T-helper 2 cell treated with Interferon-gamma antibody and Interleukin-4, amounts not matched to agents 100 ng/mL and 5 ng/mL, for 36 hours (primary cell): Measurements from ENCODE around the gene KCNQ5. TPM values are rescaled to one million over a fixed set of nuclear protein-coding genes. Genes with fewer than 3 reads are reported as not detected.

ENCODE experiments used
- intact Hi-C: fragments of 100-400 bp; cut with micrococcal nuclease; formaldehyde crosslinking; loops from one replicate; pipeline ENCODE4 v1.15.1; 2023
- total RNA-seq: library from RNA; stranded (reverse); gene quantifications from 2 replicates; pipeline ENCODE4 v1.2.3, GENCODE V29; 2022

Gene KCNQ5
- total RNA-seq, 1 donor from 2014 or later, result 13.7 TPM

DNA sequence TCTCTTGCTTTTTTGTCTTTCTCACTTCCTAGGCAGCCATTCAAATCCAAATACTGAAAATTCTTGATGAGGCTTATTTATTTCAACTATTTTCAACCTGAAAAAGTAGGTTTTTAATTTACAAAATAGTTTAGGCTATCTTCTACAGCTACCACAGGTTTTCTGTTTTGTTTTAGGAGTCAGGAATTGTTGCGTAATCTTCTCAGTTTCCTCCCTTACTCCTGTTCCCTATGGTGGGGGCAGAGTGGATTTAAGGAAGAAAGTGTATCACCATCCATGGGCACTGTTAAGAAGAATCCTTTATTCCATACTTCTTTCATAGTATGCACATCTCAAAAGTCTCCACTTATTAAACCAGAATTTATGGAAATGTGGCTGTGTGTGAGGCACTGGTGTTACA is 421.0 kb downstream of the KCNQ5 start:
- intact Hi-C loops, result no loop called here

DNA sequence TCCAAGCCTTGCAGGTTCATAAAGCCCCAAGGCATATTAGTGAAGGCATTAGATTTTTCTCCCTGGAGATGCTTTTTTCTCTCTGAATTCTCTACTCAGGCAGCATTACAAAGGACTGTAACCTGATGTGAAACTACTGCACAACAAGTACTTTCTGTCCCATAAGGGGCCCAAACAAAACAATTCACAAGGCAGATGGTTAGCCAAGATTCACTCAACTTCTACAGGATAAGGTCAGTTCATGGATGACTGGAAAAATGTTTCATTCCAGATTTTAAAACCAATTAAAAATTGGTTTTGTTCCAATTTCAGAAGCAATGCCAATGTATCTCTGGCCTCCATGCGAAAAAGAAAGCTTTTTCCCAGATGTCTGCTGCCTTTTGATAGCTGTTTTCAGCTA is 421.6 kb downstream of the KCNQ5 start:
- intact Hi-C loops, result no loop called here

DNA sequence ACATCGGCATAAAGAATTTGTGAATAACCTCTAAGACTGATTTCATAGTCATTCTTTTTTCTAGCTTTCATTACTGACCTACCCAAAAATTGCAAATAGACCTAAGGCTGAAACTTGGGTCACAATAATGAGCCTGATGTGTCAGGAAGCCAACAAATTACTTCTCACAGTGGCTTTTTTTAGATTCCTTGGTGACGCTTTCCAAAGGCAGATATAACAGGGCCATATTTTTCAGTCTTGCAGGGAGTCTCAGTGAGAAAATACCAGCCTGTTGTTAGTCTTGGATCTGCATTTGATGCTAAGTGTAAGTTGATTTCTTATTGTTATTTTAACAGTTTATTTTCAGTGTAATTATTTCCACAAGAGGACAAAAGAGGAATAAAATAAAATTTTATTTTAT is 423.7 kb downstream of the KCNQ5 start:
- intact Hi-C loops, result no loop called here

DNA sequence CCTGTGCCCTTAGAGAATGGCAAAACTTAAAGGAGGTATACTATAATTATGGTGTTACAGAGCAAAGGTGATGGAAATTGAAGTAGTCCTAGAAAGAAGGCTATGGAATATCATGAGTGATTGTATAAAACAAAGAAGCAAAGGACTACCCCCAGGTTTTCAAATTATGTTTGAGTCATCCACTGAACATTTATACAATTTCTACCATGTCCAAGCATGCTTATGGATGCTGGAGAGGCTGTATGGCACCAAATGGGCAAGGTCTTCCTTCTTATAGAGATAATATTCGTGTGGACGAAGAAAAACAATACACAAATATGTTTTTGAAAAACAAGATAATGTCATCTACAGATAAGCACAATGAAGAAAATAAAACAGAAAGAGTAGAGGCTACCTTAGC is 425.9 kb downstream of the KCNQ5 start:
- intact Hi-C loops, result no loop called here

DNA sequence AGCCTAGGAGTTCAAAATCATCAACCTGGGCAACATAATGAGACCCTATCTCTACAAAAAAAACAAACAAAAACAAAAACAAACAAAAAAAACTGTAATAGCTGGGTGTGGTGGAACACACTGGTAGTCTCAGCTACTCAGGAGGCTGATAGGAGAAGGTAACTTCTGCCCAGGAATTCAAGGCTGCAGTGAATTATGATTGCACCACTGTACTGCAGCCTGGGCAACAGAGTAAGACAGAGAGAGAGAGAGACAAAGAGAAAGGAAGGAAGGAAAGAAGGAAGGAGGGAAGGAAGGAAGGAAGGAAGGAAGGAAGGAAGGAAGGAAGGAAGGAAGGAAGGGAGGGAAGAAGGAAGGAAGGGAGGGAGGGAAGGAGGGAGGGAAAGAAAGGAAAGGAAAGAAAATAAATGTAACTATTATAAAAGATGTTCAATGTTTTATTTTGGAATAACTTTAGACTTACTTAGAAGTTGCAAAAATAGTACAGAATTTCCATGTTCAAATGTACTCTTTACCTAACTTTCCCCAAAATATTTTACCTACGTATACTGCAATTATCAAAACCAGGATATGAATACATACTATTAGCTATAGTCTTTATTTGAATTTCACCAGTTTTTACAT is 428.2 kb downstream of the KCNQ5 start:
- intact Hi-C loops, result no loop called here

DNA sequence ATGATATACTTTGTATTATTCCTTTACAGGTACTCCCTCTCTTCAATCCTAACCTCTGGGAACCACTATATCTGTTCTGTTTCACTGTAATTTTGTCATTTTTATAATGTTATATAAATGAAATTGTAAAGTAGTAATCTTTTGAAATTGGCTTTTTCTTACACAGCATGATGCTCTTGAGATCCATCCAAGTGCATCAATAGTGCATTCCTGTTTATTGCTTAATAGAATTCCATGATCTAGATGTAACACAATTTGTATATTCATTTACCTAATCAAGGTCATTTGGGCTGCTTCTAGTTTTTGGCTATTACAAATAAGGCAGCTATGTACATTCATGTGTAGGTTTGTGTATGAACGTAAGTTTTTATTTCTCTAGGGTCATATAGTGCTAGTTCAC is 428.8 kb downstream of the KCNQ5 start:
- intact Hi-C loops, result no loop called here

DNA sequence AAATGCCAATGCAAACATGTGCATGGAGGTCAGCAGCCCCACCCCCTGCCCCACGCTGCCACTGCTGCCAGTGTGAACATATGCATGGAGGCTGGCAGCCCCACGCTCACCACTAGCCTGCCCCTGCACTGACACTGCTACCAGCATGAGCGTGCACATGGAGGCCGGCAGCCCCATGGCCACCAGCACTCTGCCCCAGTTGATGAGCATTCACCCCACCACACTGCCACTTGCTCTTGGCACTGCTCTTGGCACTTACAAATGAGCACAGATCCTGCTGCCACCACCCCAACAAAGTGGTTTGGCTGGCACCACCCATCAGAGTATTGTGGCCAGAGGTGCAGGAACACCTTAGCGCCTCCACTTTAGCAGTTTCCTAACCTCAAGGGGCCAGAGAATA is 429.3 kb downstream of the KCNQ5 start:
- intact Hi-C loops, result no loop called here

DNA sequence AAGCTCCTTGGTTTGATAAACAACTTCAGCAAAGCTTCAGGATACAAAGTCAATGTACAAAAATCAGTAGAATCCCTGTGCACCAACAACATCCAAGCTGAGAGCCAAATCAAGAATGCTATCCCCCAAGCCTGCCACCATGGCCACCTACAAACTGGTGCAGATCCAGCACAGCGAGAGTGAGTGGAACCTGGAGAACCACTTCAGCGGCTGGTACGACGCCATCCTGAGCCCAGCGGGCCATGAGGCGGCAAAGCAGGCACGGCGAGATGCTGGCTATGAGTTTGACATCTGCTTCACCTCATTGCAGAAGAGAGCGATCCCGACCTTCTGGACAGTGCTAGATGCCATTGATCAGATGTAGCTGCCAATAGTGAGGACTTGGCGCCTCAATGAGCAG is 433.1 kb downstream of the KCNQ5 start:
- intact Hi-C loops, result no loop called here

DNA sequence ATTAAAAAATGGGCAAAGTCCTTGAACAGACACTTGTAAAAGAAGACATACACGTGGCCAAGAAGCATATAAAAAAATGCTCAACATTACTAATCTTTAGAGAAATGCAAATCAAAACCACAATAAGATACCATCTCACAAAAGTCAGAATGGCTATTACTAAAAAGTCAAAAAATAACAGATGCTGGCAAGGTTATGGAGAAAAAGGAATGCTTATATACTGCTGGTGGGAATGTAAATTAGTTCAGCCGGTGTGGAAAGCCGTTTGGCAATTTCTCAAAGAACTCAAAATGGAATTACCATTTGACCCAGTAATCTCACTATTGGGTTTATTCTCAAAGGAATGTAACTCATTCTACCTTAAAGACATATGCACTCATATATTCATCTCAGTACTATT is 436.9 kb downstream of the KCNQ5 start:
- intact Hi-C loops, result no loop called here

DNA sequence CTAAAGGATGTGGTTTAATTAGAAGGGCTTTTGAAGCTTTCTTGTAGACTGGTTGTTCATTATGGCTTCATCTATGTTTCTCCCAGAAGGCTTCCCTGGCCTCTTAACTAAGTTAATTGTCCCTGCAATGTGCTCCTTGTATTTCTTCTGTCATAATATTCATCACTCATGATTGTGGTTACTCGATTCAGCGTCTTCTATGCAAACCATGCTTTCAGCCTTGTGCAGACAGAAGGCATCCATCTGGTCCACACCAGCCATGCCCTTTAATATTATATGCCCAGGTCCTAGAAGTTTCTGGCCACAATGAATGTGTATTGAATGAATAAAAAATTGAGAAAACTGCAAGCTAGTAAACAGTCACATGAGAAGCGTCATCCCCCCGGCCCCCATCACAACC is 440.3 kb downstream of the KCNQ5 start:
- intact Hi-C loops, result no loop called here

DNA sequence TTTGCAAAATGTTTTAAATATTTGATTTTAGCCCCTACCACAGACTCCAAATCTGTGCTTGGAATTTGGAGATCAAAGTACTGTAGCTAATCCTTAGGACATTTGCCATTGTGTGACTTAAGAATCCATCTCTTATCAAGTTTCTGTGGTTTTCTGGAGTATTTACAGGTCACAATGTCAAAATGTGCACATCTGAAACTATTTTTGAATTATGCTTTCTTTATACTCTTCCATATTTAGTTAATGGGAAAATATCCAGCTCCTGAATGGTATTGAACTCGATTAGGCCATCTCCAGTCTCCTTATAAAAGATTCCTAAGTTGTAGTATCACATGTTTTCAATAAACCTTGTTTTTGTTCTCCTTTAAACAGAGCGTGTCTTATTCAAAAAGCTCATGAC is 441.0 kb downstream of the KCNQ5 start:
- intact Hi-C loops, result no loop called here

DNA sequence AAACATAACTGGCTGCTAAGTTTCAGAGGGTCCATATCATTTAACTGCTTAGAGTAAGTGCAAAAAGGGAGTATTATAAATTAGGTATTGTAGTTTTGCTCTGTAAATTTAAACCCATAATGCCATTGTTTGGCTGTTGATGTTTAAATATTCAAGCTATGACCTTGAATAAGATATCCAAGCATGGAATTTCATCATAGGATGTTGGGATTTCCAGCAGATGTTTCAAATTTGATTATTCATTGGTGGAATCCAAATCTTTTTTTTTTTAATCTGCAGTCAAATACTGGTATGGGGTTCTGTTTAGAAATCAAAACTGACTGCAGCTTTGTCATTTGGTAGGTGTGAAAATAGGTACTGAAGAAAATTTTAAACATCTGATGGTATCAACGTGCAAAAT is 442.4 kb downstream of the KCNQ5 start:
- intact Hi-C loops, result no loop called here

DNA sequence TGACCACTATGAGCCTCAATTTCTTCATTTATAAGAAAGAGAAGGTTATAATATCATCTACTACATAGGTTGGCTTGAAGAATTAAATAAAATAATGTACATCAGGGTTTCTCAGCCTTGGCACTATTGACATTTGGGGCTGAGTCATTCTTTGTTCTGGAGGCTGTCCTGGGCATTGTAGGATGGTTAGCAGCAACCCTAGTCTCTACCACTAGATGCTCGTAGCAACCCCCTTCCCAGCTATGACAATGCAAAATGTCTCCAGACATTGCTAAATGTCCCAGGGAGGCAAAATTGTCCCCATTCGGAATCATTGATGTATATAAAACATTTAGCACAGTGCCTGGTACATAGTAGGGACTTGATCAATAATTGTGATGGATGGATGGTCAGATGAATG is 451.4 kb downstream of the KCNQ5 start:
- intact Hi-C loops, result no loop called here

DNA sequence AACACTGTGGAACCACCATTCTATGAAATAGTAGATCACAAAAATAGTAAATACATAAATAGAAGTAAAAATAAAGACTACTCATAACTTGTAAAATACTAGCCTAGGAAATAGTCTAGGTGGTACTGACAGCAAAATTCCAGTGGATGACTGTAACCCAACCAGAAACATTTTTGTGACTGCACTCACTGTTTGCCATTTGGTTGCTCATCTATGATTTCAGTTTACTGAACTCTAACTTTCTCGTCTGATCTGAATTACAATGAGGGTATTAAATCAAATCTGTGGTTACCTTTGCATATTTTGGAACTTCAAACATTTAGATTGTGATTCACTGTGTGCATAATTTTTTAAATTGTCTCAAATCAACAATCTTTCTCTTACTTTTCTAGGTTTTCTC is 452.3 kb downstream of the KCNQ5 start:
- intact Hi-C loops, result no loop called here

DNA sequence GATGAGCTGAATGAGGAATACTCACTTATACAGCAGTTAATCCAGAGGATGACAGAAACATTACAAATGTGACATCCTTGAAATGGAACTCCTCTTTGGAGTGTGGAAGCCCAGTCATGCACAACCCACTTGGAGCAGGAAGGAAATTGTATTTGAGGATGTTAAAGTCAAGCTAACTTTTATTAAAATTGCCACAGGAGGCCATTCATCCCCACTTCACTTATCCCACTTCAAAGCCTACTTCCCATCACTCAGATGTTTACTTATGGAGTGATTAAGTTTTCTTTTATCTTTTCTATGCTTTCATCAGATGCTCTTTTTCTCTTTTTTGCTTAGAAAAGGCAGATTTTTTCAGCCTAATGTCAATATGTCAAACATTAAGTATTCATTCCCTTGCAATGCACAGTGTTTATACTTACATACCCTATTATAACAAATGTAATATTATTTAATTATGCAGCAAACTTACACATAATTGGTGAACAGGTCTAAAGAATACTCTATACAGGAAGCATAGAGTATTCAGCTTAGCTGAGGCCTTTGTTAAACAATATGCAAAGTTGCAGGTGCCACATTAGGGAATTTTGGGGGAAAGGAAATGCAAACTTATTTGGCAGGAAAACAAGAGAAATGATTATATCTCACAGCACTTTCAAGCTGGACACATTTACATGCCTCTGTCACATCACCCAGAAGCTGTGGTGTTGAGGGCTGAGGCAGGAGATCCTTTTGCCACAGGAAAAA is 454.5 kb downstream of the KCNQ5 start:
- intact Hi-C loops, result no loop called here

DNA sequence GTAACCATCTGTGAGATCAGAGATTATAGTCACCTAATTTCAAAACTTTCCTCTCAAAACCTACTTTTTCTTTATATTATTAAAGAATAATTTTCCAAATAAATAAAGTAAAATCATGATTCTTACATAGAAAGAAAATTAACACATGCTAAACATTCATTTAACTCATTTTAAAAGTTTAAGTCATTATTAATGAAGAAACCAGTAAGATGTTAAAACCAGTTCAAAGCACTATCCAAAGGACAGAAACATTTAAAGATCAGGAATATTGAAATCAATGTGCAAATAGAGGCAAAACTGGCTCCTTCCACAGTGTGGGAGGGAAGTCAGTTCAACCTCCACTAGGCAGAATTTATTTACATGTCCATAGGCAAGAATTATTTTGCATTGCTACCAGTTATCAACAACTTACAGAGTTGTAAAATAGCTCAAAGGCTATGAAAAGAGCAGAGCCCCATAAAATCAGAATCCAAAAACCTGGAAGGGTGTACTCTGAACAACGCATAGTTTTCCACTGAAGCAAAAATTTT is 456.5 kb downstream of the KCNQ5 start:
- intact Hi-C loops, result no loop called here

DNA sequence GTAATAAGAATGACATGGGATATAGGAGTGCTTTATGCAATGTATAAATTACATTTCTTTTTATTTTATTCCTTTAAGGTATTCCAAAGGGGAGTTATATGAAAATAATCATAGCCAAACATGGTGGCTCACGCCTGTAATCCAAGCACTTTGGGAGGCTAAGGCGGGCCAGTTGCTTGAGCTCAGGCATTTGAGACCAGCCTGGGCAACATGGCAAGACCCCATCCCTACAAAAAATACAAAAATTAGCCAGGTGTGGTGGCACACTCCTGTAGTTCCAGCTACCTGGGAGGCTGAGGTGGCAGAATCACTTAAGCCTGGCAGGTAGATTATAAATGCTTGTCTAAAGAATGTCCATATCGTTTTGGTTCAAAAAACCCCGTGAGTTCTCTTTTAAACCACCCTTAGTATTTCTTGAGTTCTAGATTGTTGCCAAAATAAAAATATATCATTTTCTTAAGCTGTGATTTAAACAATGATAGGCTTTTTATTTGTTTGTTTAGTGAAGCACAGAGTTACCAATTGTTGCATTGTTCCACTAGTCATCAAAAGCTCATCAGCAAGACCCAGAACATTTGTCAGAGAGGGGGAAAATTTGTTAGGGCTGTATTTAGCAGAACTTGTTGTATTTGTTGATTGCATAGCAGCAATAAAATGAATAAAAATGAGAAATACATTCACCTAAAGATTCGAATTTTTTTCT is 457.2 kb downstream of the KCNQ5 start:
- intact Hi-C loops, result no loop called here

DNA sequence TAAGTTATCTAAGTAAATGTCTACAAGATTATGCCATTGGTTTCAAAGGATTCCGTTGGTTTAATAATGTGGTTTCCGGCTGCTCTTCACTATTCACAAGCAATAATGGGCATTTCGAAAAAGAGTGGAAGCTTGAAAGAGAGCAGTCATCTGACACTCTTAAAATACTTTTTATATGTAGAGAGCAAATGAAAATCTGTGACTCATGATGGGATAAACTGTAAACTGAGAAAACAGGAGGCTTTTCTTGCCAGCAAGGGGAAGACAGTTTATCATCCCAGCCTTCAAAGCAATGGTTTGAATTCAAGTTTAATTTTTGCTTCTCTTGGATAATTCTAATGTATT is 457.7 kb downstream of the KCNQ5 start:
- intact Hi-C loops, result no loop called here

DNA sequence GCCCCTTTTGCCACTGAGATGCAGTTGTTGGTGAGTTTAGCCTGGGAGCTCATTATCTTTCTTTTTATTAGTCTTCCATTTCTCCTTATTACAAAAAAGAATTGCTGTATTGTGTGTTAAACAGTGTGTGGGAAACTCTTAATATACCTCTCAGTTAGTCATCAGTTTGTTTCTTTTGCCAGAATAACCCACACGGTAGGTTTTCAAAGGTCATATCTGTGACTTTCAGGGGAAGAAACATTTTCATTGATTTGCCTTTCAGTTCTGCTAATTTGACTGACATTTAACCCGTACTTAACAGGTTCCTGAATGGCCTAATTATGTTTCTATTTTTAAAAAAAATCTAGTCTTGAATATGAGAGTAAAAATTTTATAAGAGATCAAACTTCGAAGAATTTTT is 458.1 kb downstream of the KCNQ5 start:
- intact Hi-C loops, result no loop called here

DNA sequence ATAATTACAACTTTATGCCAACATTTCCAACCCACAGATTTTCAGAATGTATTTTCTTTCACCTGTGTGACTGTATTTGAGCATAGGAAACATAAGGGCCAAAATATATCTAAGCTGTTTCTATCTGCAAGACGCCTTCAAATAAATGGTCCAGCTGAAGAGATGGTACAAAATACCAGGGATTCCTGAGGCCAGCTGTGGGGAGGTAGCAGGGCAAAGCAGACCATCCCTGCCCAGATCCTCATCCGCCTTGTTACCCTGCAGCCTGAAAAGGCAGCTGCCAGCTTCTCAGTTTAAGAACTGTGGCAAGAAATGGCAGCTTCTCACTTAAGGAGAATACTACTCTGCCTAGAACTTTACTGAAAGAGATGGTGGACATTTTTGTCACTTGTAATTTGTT is 460.1 kb downstream of the KCNQ5 start:
- intact Hi-C loops, result no loop called here

DNA sequence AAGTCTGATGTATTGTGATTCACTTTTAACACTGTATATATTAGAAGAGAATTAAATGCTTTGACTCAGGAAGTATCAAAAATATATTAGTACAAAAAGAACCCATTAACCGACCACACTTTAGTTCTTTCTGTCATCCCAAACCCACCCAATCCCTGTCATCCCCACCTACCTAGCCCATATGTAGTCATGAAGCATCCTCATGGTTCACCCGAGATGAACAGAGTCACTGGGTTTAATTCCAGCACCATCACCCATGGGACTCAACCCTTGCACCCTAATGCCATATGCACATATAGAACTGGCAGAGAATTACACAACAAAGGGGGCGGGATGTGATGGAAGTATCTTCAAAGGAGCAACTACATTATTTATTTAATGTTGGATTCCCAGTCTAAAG is 462.0 kb downstream of the KCNQ5 start:
- intact Hi-C loops, result no loop called here

DNA sequence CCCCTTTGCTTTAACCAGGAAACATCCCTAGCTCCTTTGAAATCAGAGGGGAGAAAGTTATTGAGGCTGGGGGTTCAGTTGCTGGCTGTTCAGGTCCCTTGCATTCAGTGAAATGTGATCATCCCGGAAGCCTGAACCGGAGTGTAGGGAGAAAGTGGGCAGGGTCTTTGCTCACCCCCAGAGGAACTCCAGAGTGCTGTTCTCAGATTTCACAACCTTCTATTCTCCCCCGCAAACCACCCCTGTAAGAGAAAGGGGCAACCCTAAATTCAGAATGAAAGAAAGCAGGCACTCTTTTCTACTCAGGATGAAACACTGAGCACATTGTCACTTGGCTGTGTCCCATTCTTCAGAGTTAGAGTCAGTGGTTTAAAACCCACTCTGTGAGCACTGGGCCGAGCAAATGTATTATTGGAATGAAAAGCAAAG is 463.6 kb downstream of the KCNQ5 start:
- intact Hi-C loops, result no loop called here

DNA sequence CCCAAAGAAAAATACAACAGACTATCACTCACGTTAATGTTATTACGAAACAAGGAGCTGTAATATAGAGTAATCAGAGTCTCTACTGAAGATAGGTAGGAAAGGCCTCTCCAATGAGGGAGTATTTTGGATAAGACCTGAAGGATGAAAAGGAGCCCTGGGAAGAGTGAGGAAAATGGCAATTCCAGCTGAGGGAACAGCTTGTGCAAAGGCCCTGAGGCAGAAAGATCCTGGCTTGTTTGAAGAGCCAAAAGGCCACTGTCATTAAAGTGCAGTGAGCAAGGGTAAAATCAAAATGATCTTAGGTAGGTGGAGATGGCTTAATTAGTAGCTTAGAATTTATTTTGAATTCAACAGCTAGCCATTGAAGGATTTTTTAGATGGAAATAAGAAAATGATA is 464.9 kb downstream of the KCNQ5 start:
- intact Hi-C loops, result no loop called here
